Mesodermal cell (in vitro differentiated cells): ENCODE measurements around the gene PRICKLE4.

Experiments
- H3K27ac ChIP-seq: 2 replicates; pipeline ENCODE4 v1.7.0; 2013; ENCODE audit warnings: mild to moderate bottlenecking, low read depth, low read length, moderate library complexity; ENCODE audit not compliant: severe bottlenecking
- H3K36me3 ChIP-seq: 2 replicates; pipeline ENCODE4 v1.7.1; 2013; ENCODE audit warnings: mild to moderate bottlenecking, low read length, moderate library complexity; ENCODE audit not compliant: control insufficient read depth, insufficient read depth
- H3K4me1 ChIP-seq: one replicate; pipeline ENCODE4 v1.7.1; 2013; ENCODE audit warnings: mild to moderate bottlenecking, low read length; ENCODE audit not compliant: insufficient read depth, control insufficient read depth, poor library complexity, severe bottlenecking
- H3K4me3 ChIP-seq: 2 replicates; pipeline ENCODE4 v1.7.0; 2013; ENCODE audit warnings: low read length, control low read depth, mild to moderate bottlenecking; ENCODE audit not compliant: insufficient read depth, poor library complexity, severe bottlenecking; ENCODE audit errors: extremely low read depth
- H3K9me3 ChIP-seq: 2 replicates; pipeline ENCODE4 v1.7.1; 2013; ENCODE audit warnings: mild to moderate bottlenecking, low read length, moderate library complexity; ENCODE audit not compliant: control insufficient read depth
- WGBS, 2 experiments: methylation state at CpG; one replicate each; pipeline ENCODE4 v1.1.5; 2013; ENCODE audit warnings: missing lambda C conversion rate in 2 of 2; ENCODE audit not compliant: insufficient coverage in 2 of 2; 5-methylcytosine and 5-hydroxymethylcytosine counted together

Gene PRICKLE4

GRCh38 chr6:41736186-41736733 lies 44.3 kb upstream of the PRICKLE4 start:
- H3K27ac ChIP-seq: no peak overlapping the region
- 75 to 100% methylated on average over 2 of the region's 6 CpGs for WGBS, 2 experiments
- no peaks in the 10 kb centered on the region for H3K9me3 ChIP-seq
- peaks cover 43% of the 10 kb centered on the region for H3K4me1 ChIP-seq
- H3K36me3 ChIP-seq: no peaks in the 10 kb centered on the region
- H3K4me3 ChIP-seq: no peak overlapping the region

- H3K4me3 ChIP-seq: no peak overlapping the region
- WGBS, 2 experiments: 90 to 93% methylated on average over 11 to 13 of the region's 13 CpGs
- H3K9me3 ChIP-seq: no peaks in the 10 kb centered on the region
- H3K36me3 ChIP-seq: no peaks in the 10 kb centered on the region
- peaks cover 49% of the 10 kb centered on the region for H3K4me1 ChIP-seq
- no peak overlapping the region for H3K27ac ChIP-seq
Measured at GRCh38 chr6:41736800-41737555, 43.6 kb upstream of the PRICKLE4 start.

- Histone ChIP-seq H3K4me3 (no peak overlapping the region), H3K9me3 (no peaks in the 10 kb centered on the region), H3K27ac (no peak overlapping the region), H3K4me1 (peaks cover 51% of the 10 kb centered on the region), H3K36me3 (no peaks in the 10 kb centered on the region)
- WGBS, 2 experiments: 86% methylated on average over 1 of the region's 6 CpGs; no CpG with 5 or more reads in 1 of the 2 experiments
Measured at GRCh38 chr6:41737591-41738130, 42.9 kb upstream of the PRICKLE4 start.

GRCh38 chr6:41739041-41739440 lies 41.5 kb upstream of the PRICKLE4 start:
- peak overlapping the region; percentile 69 for H3K27ac ChIP-seq
- H3K9me3 ChIP-seq: no peaks in the 10 kb centered on the region
- H3K36me3 ChIP-seq: no peaks in the 10 kb centered on the region
- 50% methylated on average over 1 of the region's 4 CpGs; no CpG with 5 or more reads in 1 of the 2 experiments for WGBS, 2 experiments
- peaks cover 45% of the 10 kb centered on the region for H3K4me1 ChIP-seq
- H3K4me3 ChIP-seq: no peak overlapping the region

- WGBS, 2 experiments: 70 to 93% methylated on average over 7 to 10 of the region's 13 CpGs
- Histone ChIP-seq H3K36me3 (no peaks in the 10 kb centered on the region), H3K9me3 (no peaks in the 10 kb centered on the region), H3K4me3 (no peak overlapping the region), H3K27ac (no peak overlapping the region), H3K4me1 (peaks cover 45% of the 10 kb centered on the region)
Measured at GRCh38 chr6:41740366-41741162, 40.0 kb upstream of the PRICKLE4 start.

GRCh38 chr6:41741625-41742490 lies 38.7 kb upstream of the PRICKLE4 start:
- Histone ChIP-seq H3K27ac (no peak overlapping the region), H3K9me3 (no peaks in the 10 kb centered on the region), H3K4me1 (peaks cover 37% of the 10 kb centered on the region), H3K4me3 (no peak overlapping the region), H3K36me3 (no peaks in the 10 kb centered on the region)
- 91% methylated on average over 19 to 20 of the region's 20 CpGs for WGBS, 2 experiments

- 87 to 92% methylated on average over 5 of the region's 6 CpGs for WGBS, 2 experiments
- H3K36me3 ChIP-seq: no peaks in the 10 kb centered on the region
Measured at GRCh38 chr6:41743406-41744235, 37.0 kb upstream of the PRICKLE4 start.

GRCh38 chr6:41744236-41744787 lies 36.3 kb upstream of the PRICKLE4 start:
- Histone ChIP-seq H3K4me3 (no peak overlapping the region), H3K27ac (no peak overlapping the region), H3K9me3 (no peaks in the 10 kb centered on the region), H3K4me1 (peaks cover 37% of the 10 kb centered on the region), H3K36me3 (no peaks in the 10 kb centered on the region)
- WGBS, 2 experiments: 100% methylated on average over 6 to 7 of the region's 7 CpGs

More at GRCh38 chr6:41743406-41744235, 37.0 kb upstream of the PRICKLE4 start:
- no peak overlapping the region for H3K27ac ChIP-seq
- H3K9me3 ChIP-seq: no peaks in the 10 kb centered on the region
- H3K4me1 ChIP-seq: peaks cover 40% of the 10 kb centered on the region
- no peak overlapping the region for H3K4me3 ChIP-seq

GRCh38 chr6:41746107-41746506 lies 34.5 kb upstream of the PRICKLE4 start:
- H3K9me3 ChIP-seq: no peaks in the 10 kb centered on the region
- H3K27ac ChIP-seq: no peak overlapping the region
- H3K36me3 ChIP-seq: no peaks in the 10 kb centered on the region
- H3K4me3 ChIP-seq: no peak overlapping the region
- H3K4me1 ChIP-seq: peaks cover 20% of the 10 kb centered on the region
- WGBS, 2 experiments: 96% methylated on average over 9 to 10 of the region's 10 CpGs
